Retinal pigment epithelial cell (primary cell): ENCODE measurements around the gene ZDHHC6.

Experiments used
- DNase-seq: peaks from one replicate; pipeline ENCODE4 v3.0.0-alpha.2; 2010; ENCODE audit warnings: low read depth
- H3K4me3 ChIP-seq: 2 replicates; pipeline ENCODE4 v1.5.1; 2011; ENCODE audit warnings: mild to moderate bottlenecking, low read length, control low read depth, moderate library complexity
- CTCF ChIP-seq: conservative IDR thresholded peaks from 2 replicates; pipeline ENCODE4 v1.5.1; 2011; ENCODE audit warnings: low read depth, low read length, control low read depth, inconsistent platforms

Gene ZDHHC6

GRCh38 chr10:112382515-112383235 lies 64.0 kb downstream of the ZDHHC6 start:
- TF ChIP-seq CTCF, result no peak
- DNase-seq, result no peak
- no peak overlapping the region for H3K4me3 ChIP-seq
